Peyer's patch (tissue), 4 donors: ENCODE results near the gene SPNS1. TPM values are rescaled to one million over a fixed set of nuclear protein-coding genes. Genes with fewer than 3 reads are reported as not detected.
"Not testable (repeated sequence)": the region's sequence is repeated elsewhere in the genome, so short reads cannot be mapped to it uniquely, and the experiment has no call there.

ENCODE experiments used
- DNase-seq, 3 donors: peaks; one replicate each; pipeline ENCODE4 v3.0.0-alpha.2; 2017 to 2019
- H3K27ac ChIP-seq, 4 donors: fragments of 200-600 bp; sonication (generic); one replicate each; pipeline ENCODE4 v1.5.1; 2016 to 2019
- H3K27me3 ChIP-seq, 2 donors: fragments of 200-600 bp; sonication (generic); one replicate each; pipeline ENCODE4 v1.5.1; 2019
- H3K36me3 ChIP-seq, 3 donors: fragments of 200-600 bp; sonication (generic); one replicate each; pipeline ENCODE4 v1.5.1; 2016 to 2019
- H3K4me1 ChIP-seq, 4 donors: fragments of 200-600 bp; sonication (generic); one replicate each; pipeline ENCODE4 v1.5.1; 2016 to 2019
- H3K4me3 ChIP-seq, 4 donors: fragments of 200-600 bp; sonication (generic); 1 replicate in 3 of 4; 2 replicates in 1 of 4; pipeline ENCODE4 v1.5.1; 2016 to 2019; ENCODE audit warnings: mild to moderate bottlenecking in 1 of 4
- H3K9me3 ChIP-seq, 4 donors: fragments of 200-600 bp; sonication (generic); one replicate each; pipeline ENCODE4 v1.5.1; 2016 to 2019; ENCODE audit warnings: mild to moderate bottlenecking in 1 of 4
- CTCF ChIP-seq, 6 experiments: fragments of 450-650 bp in 4 of 6; fragments of 200-600 bp in 2 of 6; sonication (generic) in 1 of 6; IDR thresholded peaks; one replicate each; pipeline ENCODE4 v1.5.1; 2017 to 2019; ENCODE audit warnings: antibody characterized with exemption in 6 of 6, mild to moderate bottlenecking in 3 of 6, moderate library complexity in 1 of 6
- POLR2A ChIP-seq, 2 donors: fragments of 450-650 bp; IDR thresholded peaks; one replicate each; pipeline ENCODE4 v1.5.1; 2017; ENCODE audit warnings: antibody characterized with exemption in 2 of 2, mild to moderate bottlenecking in 2 of 2, moderate library complexity in 2 of 2
- total RNA-seq, 4 donors: library from RNA; depleted of rRNA; stranded (reverse); fragments of >200 nt; gene quantifications; one replicate each; pipeline ENCODE4 v1.1.0, GENCODE V29; 2016

SPNS1 gene
- total RNA-seq, 4 donors from 2014 or later, result 30.5 to 49.7 (median 36.3) TPM

- Histone ChIP-seq H3K27ac (peak overlapping the region in 2 of 4 donors; percentile 13 to 38), H3K9me3 (no peaks in the 10 kb centered on the region), H3K27me3 (no peaks in the 10 kb centered on the region), H3K4me1 (peaks cover 0 to 12% (median 2%) of the 10 kb centered on the region in 4 donors), H3K4me3 (peak overlapping the region in 3 of 4 donors; percentile 8 to 37 (median 33)), H3K36me3 (no peaks in the 10 kb centered on the region)
- TF ChIP-seq CTCF (IDR thresholded peaks at IDR 0.05) (no peak), POLR2A (IDR thresholded peaks at IDR 0.05) (no peak)
- DNase-seq, result peak; percentile 65 to 95 (median 93)
Observed at GRCh38 chr16:28935924-28936783, 38.4 kb upstream of the SPNS1 start.

GRCh38 chr16:28936784-28937155, 37.8 kb upstream of the SPNS1 start:
- no peak overlapping the region for H3K4me3 ChIP-seq

GRCh38 chr16:28937222-28937876, 37.2 kb upstream of the SPNS1 start:
- Histone ChIP-seq H3K9me3 (no peaks in the 10 kb centered on the region), H3K27ac (no peak overlapping the region), H3K4me1 (peaks cover 0 to 12% (median 0%) of the 10 kb centered on the region in 4 donors), H3K36me3 (no peaks in the 10 kb centered on the region), H3K4me3 (no peak overlapping the region), H3K27me3 (no peaks in the 10 kb centered on the region)
- no peak for DNase-seq
- TF ChIP-seq POLR2A (IDR thresholded peaks at IDR 0.05) (no peak), CTCF (IDR thresholded peaks at IDR 0.05) (no peak)

More at GRCh38 chr16:28936784-28937155, 37.8 kb upstream of the SPNS1 start:
- H3K27ac ChIP-seq, result peak overlapping the region in 1 of 4 donors; percentile 13
- no peaks in the 10 kb centered on the region for H3K36me3 ChIP-seq
- H3K4me1 ChIP-seq, result peaks cover 0 to 12% (median 0%) of the 10 kb centered on the region in 4 donors
- no peaks in the 10 kb centered on the region for H3K9me3 ChIP-seq
- no peaks in the 10 kb centered on the region for H3K27me3 ChIP-seq
- DNase-seq, result no peak
- TF ChIP-seq CTCF (IDR thresholded peaks at IDR 0.05) (no peak), POLR2A (IDR thresholded peaks at IDR 0.05) (no peak)

- Histone ChIP-seq H3K27ac (no peak overlapping the region), H3K27me3 (no peaks in the 10 kb centered on the region), H3K4me1 (peaks cover 0 to 11% (median 0%) of the 10 kb centered on the region in 4 donors), H3K36me3 (no peaks in the 10 kb centered on the region), H3K4me3 (no peak overlapping the region), H3K9me3 (no peaks in the 10 kb centered on the region)
- DNase-seq, result no peak
- TF ChIP-seq POLR2A (IDR thresholded peaks at IDR 0.05), result no peak
- TF ChIP-seq CTCF (IDR thresholded peaks at IDR 0.05), result no peak
Observed at GRCh38 chr16:28938721-28939120, 35.9 kb upstream of the SPNS1 start.

GRCh38 chr16:28939825-28940224, 34.8 kb upstream of the SPNS1 start:
- not testable (repeated sequence) for H3K36me3 ChIP-seq, H3K9me3 ChIP-seq, H3K27me3 ChIP-seq, DNase-seq, H3K27ac ChIP-seq, H3K4me3 ChIP-seq, H3K4me1 ChIP-seq

GRCh38 chr16:28943281-28943680, 31.3 kb upstream of the SPNS1 start:
- DNase-seq, result no peak
- Histone ChIP-seq H3K4me3 (no peak overlapping the region), H3K27me3 (no peaks in the 10 kb centered on the region), H3K36me3 (no peaks in the 10 kb centered on the region), H3K4me1 (peaks cover 0 to 16% (median 2%) of the 10 kb centered on the region in 4 donors), H3K27ac (no peak overlapping the region), H3K9me3 (no peaks in the 10 kb centered on the region)
- TF ChIP-seq CTCF (IDR thresholded peaks at IDR 0.05) (no peak), POLR2A (IDR thresholded peaks at IDR 0.05) (no peak)
